Measurements from ENCODE around the gene JPH3.
"Not testable (repeated sequence)": the region's sequence is repeated elsewhere in the genome, so short reads cannot be mapped to it uniquely, and the experiment has no call there.

JPH3 gene

GRCh38 chr16:87575027-87575804 lies 27.1 kb upstream of the JPH3 start:
- no peak for DNase-seq

- no peak for DNase-seq
Observed at GRCh38 chr16:87576171-87576570, 26.1 kb upstream of the JPH3 start.

- not testable (repeated sequence) for DNase-seq
Observed at GRCh38 chr16:87578142-87578930, 24.0 kb upstream of the JPH3 start.

- DNase-seq = no peak
Observed at GRCh38 chr16:87579691-87580090, 22.6 kb upstream of the JPH3 start.

- peak; percentile 22 for DNase-seq
Observed at GRCh38 chr16:87580855-87581261, 21.4 kb upstream of the JPH3 start.

- DNase-seq = peak; percentile 80
Observed at GRCh38 chr16:87581857-87582215, 20.5 kb upstream of the JPH3 start.

GRCh38 chr16:87582216-87582965 lies 19.9 kb upstream of the JPH3 start:
- DNase-seq = no peak

GRCh38 chr16:87582966-87583325 lies 19.4 kb upstream of the JPH3 start:
- DNase-seq = no peak

- DNase-seq = no peak
Observed at GRCh38 chr16:87583453-87584131, 18.7 kb upstream of the JPH3 start.

- DNase-seq = no peak
Observed at GRCh38 chr16:87584271-87584670, 18.0 kb upstream of the JPH3 start.

GRCh38 chr16:87584975-87585374 lies 17.3 kb upstream of the JPH3 start:
- DNase-seq = no peak

- no peak for DNase-seq
Observed at GRCh38 chr16:87585442-87586200, 16.7 kb upstream of the JPH3 start.

GRCh38 chr16:87586201-87586782 lies 16.0 kb upstream of the JPH3 start:
- DNase-seq = no peak

- DNase-seq = no peak
Observed at GRCh38 chr16:87587636-87588035, 14.7 kb upstream of the JPH3 start.

- DNase-seq = no peak
Observed at GRCh38 chr16:87592018-87592712, 10.1 kb upstream of the JPH3 start.

GRCh38 chr16:87593710-87594258 lies 8.5 kb upstream of the JPH3 start:
- peak; percentile 30 for DNase-seq

- no peak for DNase-seq
Observed at GRCh38 chr16:87595712-87596111, 6.6 kb upstream of the JPH3 start.

GRCh38 chr16:87597324-87597830 lies 4.9 kb upstream of the JPH3 start:
- no peak for DNase-seq

- no peak for DNase-seq
Observed at GRCh38 chr16:87598431-87598830, 3.9 kb upstream of the JPH3 start.

GRCh38 chr16:87600246-87600645 lies 2.1 kb upstream of the JPH3 start:
- no peak for DNase-seq

Measured in MV-4-11 (cell line).